H1 (cell line): ENCODE results near the gene TBC1D22A. TPM values are rescaled to one million over a fixed set of nuclear protein-coding genes. Genes with fewer than 3 reads are reported as not detected.
A peak's percentile ranks its signal among the peaks of the same experiment; 100 is the strongest.

ENCODE experiments used
- CTCF ChIA-PET: fragments of 300-600 bp; sonication (Branson Sonifier 250); formaldehyde crosslinking; loops from one replicate; lab custom pipeline; 2021; ENCODE audit not compliant: partially characterized antibody; lab: Charles Lee
- POLR2A ChIA-PET: fragments of 300-600 bp; sonication (Branson Sonifier 250); formaldehyde crosslinking; loops from one replicate; lab custom pipeline; 2021; ENCODE audit warnings: inconsistent platforms; ENCODE audit not compliant: partially characterized antibody; lab: Charles Lee
- DNase-seq, 2 experiments: peaks; one replicate each; pipeline versions ENCODE4 v3.0.0 to v3.0.0-alpha.2; 2010 to 2022; ENCODE audit warnings: low spot score in 2 of 2, low read depth in 1 of 2, mixed read lengths in 1 of 2
- FAIRE-seq: peaks from 2 replicates; lab custom pipeline; 2011; peaks lifted over from hg19 to GRCh38; lab: Jason Lieb, UNC
- H2AFZ ChIP-seq: 2 replicates; pipeline ENCODE4 v1.8.1; 2012; ENCODE audit warnings: low read length, inconsistent platforms
- H2AK5ac ChIP-seq: 2 replicates; pipeline ENCODE4 v1.6.1; 2013; ENCODE audit warnings: low read depth, low read length
- H2BK120ac ChIP-seq: replicated peaks from 2 replicates; pipeline ENCODE3; 2013; ENCODE audit warnings: low read depth, low read length, inconsistent platforms
- H2BK12ac ChIP-seq: 2 replicates; pipeline ENCODE4 v1.6.1; 2013; ENCODE audit warnings: low read depth, low read length
- H2BK15ac ChIP-seq: 2 replicates; pipeline ENCODE4 v1.6.1; 2013; ENCODE audit warnings: low read length
- H2BK20ac ChIP-seq: 2 replicates; pipeline ENCODE4 v1.6.1; 2013; ENCODE audit warnings: low read length
- H2BK5ac ChIP-seq: 2 replicates; pipeline ENCODE4 v1.6.1; 2013; ENCODE audit warnings: low read depth, low read length
- H3K14ac ChIP-seq: 2 replicates; pipeline ENCODE4 v1.6.1; 2013; ENCODE audit warnings: inconsistent platforms; ENCODE audit not compliant: insufficient read length
- H3K18ac ChIP-seq: 2 replicates; pipeline ENCODE4 v1.6.1; 2013; ENCODE audit warnings: low read length; ENCODE audit errors: extremely low read depth
- H3K23ac ChIP-seq: 2 replicates; pipeline ENCODE4 v1.6.1; 2013; ENCODE audit warnings: inconsistent platforms; ENCODE audit not compliant: insufficient read length
- H3K23me2 ChIP-seq: 2 replicates; pipeline ENCODE4 v1.6.1; 2013; ENCODE audit warnings: low read depth, low read length
- H3K27ac ChIP-seq: 2 replicates; pipeline ENCODE4 v1.6.1; 2011; ENCODE audit warnings: low read depth, low read length, inconsistent platforms
- H3K27me3 ChIP-seq, 4 experiments: replicated peaks in 1 of 4; 1 replicate in 1 of 4; 2 replicates in 3 of 4; pipeline versions ENCODE4 v1.6.1 to v1.8.1; 2011 to 2013; ENCODE audit warnings: low read length in 3 of 4, mild to moderate bottlenecking in 3 of 4, inconsistent platforms in 2 of 4, mixed read lengths in 2 of 4, moderate library complexity in 1 of 4; ENCODE audit not compliant: control insufficient read depth in 3 of 4, insufficient read depth in 3 of 4; ENCODE audit errors: extremely low read depth in 1 of 4
- H3K36me3 ChIP-seq, 4 experiments: 2 replicates each; pipeline versions ENCODE4 v1.6.1 to v1.8.1; 2011 to 2013; ENCODE audit warnings: mild to moderate bottlenecking in 4 of 4, low read length in 3 of 4, moderate library complexity in 2 of 4, control low read depth in 1 of 4, inconsistent platforms in 1 of 4; ENCODE audit not compliant: insufficient read depth in 4 of 4, control insufficient read depth in 2 of 4
- H3K4ac ChIP-seq: replicated peaks from 2 replicates; pipeline ENCODE3; 2013; ENCODE audit warnings: low read length, low read depth, mixed read lengths, inconsistent platforms; ENCODE audit not compliant: insufficient read length
- H3K4me1 ChIP-seq, 4 experiments: replicated peaks in 1 of 4; 1 replicate in 1 of 4; 2 replicates in 3 of 4; pipeline versions ENCODE4 v1.6.1 to v1.8.1; 2011 to 2013; ENCODE audit warnings: low read length in 3 of 4, inconsistent platforms in 2 of 4, mixed read lengths in 1 of 4; ENCODE audit not compliant: insufficient read depth in 4 of 4, control insufficient read depth in 3 of 4
- H3K4me2 ChIP-seq, 2 experiments: 2 replicates each; pipeline versions ENCODE4 v1.6.1 to v1.8.1; 2011 to 2013; ENCODE audit warnings: low read depth in 2 of 2, low read length in 2 of 2, control low read depth in 1 of 2, inconsistent platforms in 1 of 2, mild to moderate bottlenecking in 1 of 2; ENCODE audit not compliant: insufficient read depth in 1 of 2
- H3K4me3 ChIP-seq, 4 experiments: fragments of 200-600, 300-600 bp in 1 of 4; sonication (generic), shearing (Covaris generic), sonication (Bioruptor Twin) in 1 of 4; 2 replicates each; pipeline versions ENCODE4 v1.5.1 to v1.8.1; 2011 to 2016; ENCODE audit warnings: low read length in 4 of 4, low read depth in 3 of 4, control low read depth in 2 of 4, inconsistent platforms in 2 of 4, mild to moderate bottlenecking in 2 of 4, mixed read lengths in 1 of 4, moderate library complexity in 1 of 4; ENCODE audit not compliant: insufficient read depth in 2 of 4; ENCODE audit errors: extremely low read depth in 1 of 4
- H3K56ac ChIP-seq: replicated peaks from 2 replicates; pipeline ENCODE3; 2013; ENCODE audit warnings: low read depth, mild to moderate bottlenecking, mixed read lengths, low read length, inconsistent platforms; ENCODE audit not compliant: insufficient read length
- H3K79me1 ChIP-seq: 2 replicates; pipeline ENCODE4 v1.6.1; 2013; ENCODE audit warnings: low read depth, low read length, control low read depth
- H3K79me2 ChIP-seq, 2 experiments: 2 replicates each; pipeline versions ENCODE4 v1.6.1 to v1.8.1; 2012 to 2013; ENCODE audit warnings: low read length in 2 of 2, mild to moderate bottlenecking in 2 of 2, inconsistent platforms in 1 of 2; ENCODE audit not compliant: insufficient read depth in 2 of 2, control insufficient read depth in 1 of 2
- H3K9ac ChIP-seq, 4 experiments: replicated peaks in 1 of 4; 1 replicate in 1 of 4; 2 replicates in 3 of 4; pipeline versions ENCODE4 v1.6.1 to v1.8.1; 2011 to 2013; ENCODE audit warnings: low read depth in 3 of 4, low read length in 3 of 4, control low read depth in 2 of 4, mild to moderate bottlenecking in 2 of 4, moderate library complexity in 2 of 4, inconsistent platforms in 1 of 4; ENCODE audit errors: extremely low read depth in 1 of 4
- H3K9me3 ChIP-seq, 2 experiments: 2 replicates each; pipeline versions ENCODE4 v1.6.1 to v1.8.1; 2012 to 2013; ENCODE audit warnings: mild to moderate bottlenecking in 2 of 2, moderate library complexity in 2 of 2, control low read depth in 1 of 2, inconsistent platforms in 1 of 2, low read depth in 1 of 2, low read length in 1 of 2, mixed read lengths in 1 of 2; ENCODE audit not compliant: insufficient read depth in 2 of 2
- H4K20me1 ChIP-seq, 2 experiments: replicated peaks in 1 of 2; 2 replicates each; pipeline versions ENCODE3 to v1.8.1; 2011 to 2013; ENCODE audit warnings: inconsistent platforms in 2 of 2, low read length in 2 of 2, mild to moderate bottlenecking in 1 of 2; ENCODE audit not compliant: insufficient read depth in 2 of 2, control insufficient read depth in 1 of 2
- H4K5ac ChIP-seq: 2 replicates; pipeline ENCODE4 v1.6.1; 2013; ENCODE audit warnings: low read length, low read depth, mixed read lengths, inconsistent platforms; ENCODE audit not compliant: insufficient read length
- H4K8ac ChIP-seq: 2 replicates; pipeline ENCODE4 v1.8.0; 2013; ENCODE audit warnings: mild to moderate bottlenecking, moderate library complexity, low read length, inconsistent platforms; ENCODE audit not compliant: insufficient read depth; ENCODE audit errors: extremely low read depth
- H4K91ac ChIP-seq: replicated peaks from 2 replicates; pipeline ENCODE3; 2013; ENCODE audit warnings: low read length, mixed read lengths, inconsistent platforms; ENCODE audit not compliant: insufficient read length
- EZH2 ChIP-seq: fragments of 200-600 bp; sonication (generic); IDR thresholded peaks from 2 replicates; pipeline ENCODE4 v1.7.1; 2012; ENCODE audit warnings: low read depth, mild to moderate bottlenecking, moderate library complexity, low read length, inconsistent platforms; ENCODE audit not compliant: severe bottlenecking
- RAD21 ChIP-seq, 2 experiments: IDR thresholded peaks in 1 of 2; conservative IDR thresholded peaks in 1 of 2; 2 replicates each; pipeline ENCODE4 v1.6.1; 2011; ENCODE audit warnings: low read depth in 2 of 2, low read length in 2 of 2, improper control_type of control experiment in 1 of 2, inconsistent platforms in 1 of 2, mild to moderate bottlenecking in 1 of 2, moderate library complexity in 1 of 2
- SP4 ChIP-seq: IDR thresholded peaks from 2 replicates; pipeline ENCODE4 v1.6.1; 2012; ENCODE audit warnings: low read length, inconsistent platforms
- USF2 ChIP-seq: IDR thresholded peaks from 2 replicates; pipeline ENCODE4 v1.6.1; 2011; ENCODE audit warnings: low read length, improper control_type of control experiment
- whole genome bisulfite sequencing, 2 experiments: shearing (Covaris generic) in 1 of 2; methylation state at CpG; one replicate each; pipeline versions ENCODE4 v1.1.6 to v1.1.7; 2013 to 2015; ENCODE audit warnings: low lambda C conversion rate in 2 of 2, mixed read lengths in 2 of 2, inconsistent platforms in 1 of 2, low coverage in 1 of 2, missing lambda C conversion rate in 1 of 2; ENCODE audit not compliant: insufficient replicate concordance in 2 of 2, insufficient coverage in 1 of 2, insufficient read length in 1 of 2; ENCODE audit errors: extremely low coverage in 1 of 2, missing lambda C conversion rate in 1 of 2; 5-methylcytosine and 5-hydroxymethylcytosine counted together
- polyA plus RNA-seq, 7 experiments: library from polyadenylated mRNA; depleted of rRNA in 3 of 7; stranded (reverse) in 5 of 7; unstranded in 2 of 7; fragments of >200 nt in 5 of 7; fragments of 200-250 nt in 2 of 7; gene quantifications; 1 replicate in 5 of 7; 2 replicates in 1 of 7; 4 replicates in 1 of 7; pipeline versions ENCODE4 v1.2.1 to v1.2.3, GENCODE V29; 2011 to 2013; ENCODE audit warnings: missing spikeins in 2 of 7, mixed read lengths in 2 of 7
- total RNA-seq: library from RNA; stranded (reverse); fragmentation: NEBNext Ultra II Directional; extraction: Animal tissue kit (Norgen Biotek cat#: 25700); gene quantifications from 2 replicates; pipeline ENCODE4 v1.2.1, GENCODE V29; 2021

TBC1D22A gene
- total and polyA plus RNA-seq, 2 of the 8 experiments (the other 6 are each of a cell fraction or from before 2014, with no cell fraction given): 11.9 to 18.4 TPM

GRCh38 chr22:46906326-46907045 lies 144.0 kb downstream of the TBC1D22A start:
- H3K9ac ChIP-seq: peak overlapping the region in 1 of 4 experiments; percentile 13; a peak in 1 of 7 replicates
- no peak overlapping the region for H2BK12ac ChIP-seq
- H3K23ac ChIP-seq: no peak overlapping the region
- no peak overlapping the region for H2BK120ac ChIP-seq
- 0 out of 8 replicates have a peak, but pooled peaks cover 0 to 2% (median 0%) of the 10 kb centered on the region in 4 experiments for H3K36me3 ChIP-seq
- no peak overlapping the region for H2BK15ac ChIP-seq
- no peaks in the 10 kb centered on the region for H3K27me3 ChIP-seq
- POLR2A ChIA-PET: no interaction called here
- H2BK20ac ChIP-seq: no peak overlapping the region
- H3K56ac ChIP-seq: no peak overlapping the region
- no peaks in the 10 kb centered on the region for H3K79me2 ChIP-seq
- H3K23me2 ChIP-seq: 0 out of 2 replicates have a peak, but pooled peaks cover 3% of the 10 kb centered on the region
- no peak overlapping the region for H3K27ac ChIP-seq
- FAIRE-seq: no peak
- H3K18ac ChIP-seq: no peak overlapping the region
- no peak overlapping the region for H3K14ac ChIP-seq
- peak in 1 of 2 experiments; percentile 35 for DNase-seq
- no peak overlapping the region for H2AFZ ChIP-seq
- H3K79me1 ChIP-seq: peaks cover 4% of the 10 kb centered on the region
- no peak overlapping the region for H4K8ac ChIP-seq
- no peak overlapping the region for H4K5ac ChIP-seq
- H3K9me3 ChIP-seq: no peaks in the 10 kb centered on the region
- no peak overlapping the region; the same call in 1 of the 2 replicates for H2AK5ac ChIP-seq
- peak overlapping the region; percentile 54; the same call in 1 of the 2 replicates for H2BK5ac ChIP-seq
- peaks cover 0 to 6% (median 2%) of the 10 kb centered on the region in 4 experiments; a peak in 3 of 7 replicates for H3K4me1 ChIP-seq
- TF ChIP-seq RAD21 (IDR thresholded peaks at IDR 0.05 in 1 of 2, conservative IDR thresholded peaks at IDR 0.05 in 1 of 2; ENCODE audit: low read depth in 2 of 2, low read length in 2 of 2): no peak
- no peak for TF ChIP-seq SP4
- TF ChIP-seq EZH2: no peak
- TF ChIP-seq USF2: no peak
- TF ChIP-seq, all 59 proteins: peak for 0
- Histone ChIP-seq H3K4ac (no peak overlapping the region), H4K91ac (no peak overlapping the region), H4K20me1 (peaks cover 0 to 11% of the 10 kb centered on the region in 2 experiments), H3K4me3 (no peak overlapping the region), H3K4me2 (no peak overlapping the region)
- CTCF ChIA-PET: interaction anchor here (0.7 to 1.8 kb wide), 3 partner anchors 12 to 79 kb away, joined by 3 to 5 read pairs (median 3); no protein-coding TSS in a partner anchor
- 94% methylated on average over 18 of the region's 18 CpGs; no CpG with 5 or more reads in 1 of the 2 experiments for WGBS, 2 experiments
